IPS DF 4.7 (cell line): Measurements from ENCODE around the gene MAPK13.

Experiments used
- DNase-seq: peaks from one replicate; pipeline ENCODE4 v3.0.0-alpha.2; 2013; ENCODE audit warnings: low spot score; ENCODE audit errors: extremely low read depth

Gene MAPK13

GRCh38 chr6:36149476-36149875, 19.2 kb downstream of the MAPK13 start:
- no peak for DNase-seq

GRCh38 chr6:36150283-36150682, 20.0 kb downstream of the MAPK13 start:
- DNase-seq = no peak

DNA sequence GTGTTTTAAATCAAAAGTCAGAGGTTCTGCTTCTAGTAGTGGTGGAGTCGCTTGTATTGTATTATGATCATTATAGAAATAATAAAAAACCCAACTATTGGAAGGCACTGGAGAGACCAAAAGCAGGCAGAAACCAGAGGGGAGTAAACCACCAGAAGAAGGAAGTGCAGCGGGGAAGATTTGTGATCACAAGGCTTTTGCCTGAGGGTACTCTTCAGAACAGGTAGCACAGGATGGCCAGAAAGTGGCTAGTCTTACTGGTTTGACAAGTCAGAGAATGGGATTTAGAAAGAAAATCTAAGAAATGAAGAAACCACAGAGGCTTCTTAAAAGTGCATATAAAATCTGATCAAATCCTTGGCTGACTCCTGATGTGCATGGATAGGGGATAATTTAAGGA, 24.0 kb downstream of the MAPK13 start:
- no peak for DNase-seq

DNA sequence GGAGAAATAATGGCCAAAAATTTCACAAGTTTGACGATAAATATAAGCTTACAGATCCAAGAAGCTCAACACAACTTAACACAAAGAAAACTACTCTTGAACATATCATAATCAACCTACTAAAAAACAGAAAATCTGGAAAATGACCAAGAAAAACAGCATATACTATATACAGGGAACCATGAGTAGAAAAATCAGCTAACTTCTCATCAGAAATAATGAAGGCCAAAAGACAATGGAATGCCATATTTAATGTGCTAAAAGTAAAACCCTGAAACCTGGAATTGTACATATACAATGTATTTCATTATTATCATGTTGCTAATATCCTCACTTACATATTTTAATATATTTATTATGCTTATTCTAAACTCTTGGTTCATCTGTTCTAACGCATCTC, 25.3 kb downstream of the MAPK13 start:
- DNase-seq = no peak

GRCh38 chr6:36160147-36160760, 29.9 kb downstream of the MAPK13 start:
- no peak for DNase-seq

DNA sequence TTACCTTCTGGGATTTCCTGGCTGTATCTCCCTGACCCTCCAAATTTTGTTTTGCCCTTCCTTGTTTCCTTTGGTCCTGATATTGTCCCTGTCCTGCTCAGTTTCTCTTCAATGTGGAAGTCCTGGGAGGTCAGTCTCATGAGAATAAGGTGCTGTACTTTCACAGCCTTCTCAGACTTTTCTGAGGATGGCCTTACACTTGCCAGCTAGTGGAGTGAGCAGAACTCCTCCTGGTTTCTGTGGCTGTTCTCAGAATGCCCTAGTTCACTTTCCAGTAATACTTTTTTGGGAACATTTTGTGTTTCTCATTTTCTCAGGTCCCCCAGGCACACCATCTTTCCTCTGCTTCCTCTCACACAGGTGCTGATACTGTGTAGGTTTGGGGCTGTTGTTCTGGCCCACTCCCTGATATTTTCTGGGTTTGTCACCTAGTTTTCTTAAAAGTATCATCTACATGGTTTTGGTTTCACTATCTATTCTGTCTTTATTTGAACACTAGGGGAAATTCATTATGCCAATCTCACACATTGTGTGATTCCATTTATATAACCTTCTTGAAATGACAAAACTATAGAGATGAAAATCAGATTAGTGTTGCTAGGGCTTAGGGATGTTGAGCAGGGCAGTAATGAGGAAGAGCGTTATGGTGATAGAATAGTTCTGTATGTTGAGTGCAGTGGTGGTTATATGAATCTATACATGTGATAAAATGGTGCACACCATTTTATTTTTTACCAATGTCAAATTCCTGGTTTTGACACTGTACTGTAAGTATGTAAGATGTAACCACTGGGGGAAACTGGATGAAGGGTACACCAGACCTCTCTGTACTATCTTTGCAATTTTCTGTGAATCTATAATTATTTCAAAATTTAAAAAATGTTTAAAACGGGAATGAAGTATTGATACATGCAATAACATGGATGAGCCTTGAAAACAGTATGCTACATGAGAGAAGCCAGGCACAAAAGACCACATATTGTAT, 39.0 kb downstream of the MAPK13 start:
- no peak for DNase-seq

DNA sequence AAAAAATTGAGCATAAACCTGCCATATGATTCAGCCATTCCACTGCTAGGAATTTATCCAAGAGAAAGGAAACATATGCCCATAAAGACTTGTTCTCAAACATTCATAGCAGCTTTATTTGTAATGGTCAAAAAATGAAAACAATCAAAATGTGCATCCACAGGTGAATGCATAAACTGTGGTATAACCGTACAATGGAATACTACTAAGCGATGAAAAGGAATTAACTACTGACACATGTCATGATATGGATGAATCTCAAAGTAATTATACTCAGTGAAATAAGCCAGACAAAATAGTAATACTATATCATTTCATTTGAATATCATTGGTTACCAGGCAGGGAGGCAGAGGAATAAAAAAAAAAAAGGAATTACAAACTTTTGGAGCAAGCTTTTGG, 40.4 kb downstream of the MAPK13 start:
- DNase-seq = no peak

DNA sequence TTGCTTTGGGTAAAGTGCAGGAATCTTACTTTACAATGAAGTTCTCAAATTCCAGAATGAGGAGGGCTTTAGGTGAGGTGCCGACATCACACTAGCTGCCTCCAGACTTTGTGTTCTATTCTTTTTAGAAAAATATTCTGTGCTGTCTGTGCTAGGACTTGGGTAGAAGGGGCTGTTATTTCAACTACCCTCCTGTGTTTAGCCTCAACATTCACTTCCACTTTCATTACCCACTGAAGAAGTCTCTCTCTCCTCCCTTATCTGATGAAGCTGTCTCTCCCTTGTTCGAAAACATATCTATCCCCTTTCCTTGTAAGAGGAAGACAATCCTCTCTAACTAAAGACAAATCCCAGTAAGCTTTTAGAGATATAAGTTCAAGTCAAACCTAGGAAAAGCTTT, 41.3 kb downstream of the MAPK13 start:
- DNase-seq = no peak

GRCh38 chr6:36177166-36177565, 46.9 kb downstream of the MAPK13 start:
- DNase-seq = no peak

DNA sequence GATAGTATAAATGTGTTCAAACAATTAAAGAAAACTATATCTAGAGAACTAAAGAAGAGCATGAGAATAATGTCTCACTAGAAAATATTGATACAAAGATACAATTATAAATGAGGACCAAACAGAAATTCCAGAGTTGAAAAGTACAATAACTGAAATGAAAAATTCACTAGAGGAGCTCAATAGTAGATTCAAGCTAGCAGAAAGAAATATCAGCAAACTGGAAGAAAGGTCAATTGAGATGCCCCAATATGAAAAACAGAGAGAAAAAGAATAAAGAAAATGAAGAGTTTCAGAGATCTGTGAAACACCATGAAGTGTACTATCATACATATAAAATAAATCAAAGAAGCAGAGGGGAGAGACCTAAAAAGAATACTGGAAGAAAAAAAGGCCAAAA, 48.2 kb downstream of the MAPK13 start:
- no peak for DNase-seq

- no peak for DNase-seq
Observed at GRCh38 chr6:36180126-36180525, 49.8 kb downstream of the MAPK13 start.

DNA sequence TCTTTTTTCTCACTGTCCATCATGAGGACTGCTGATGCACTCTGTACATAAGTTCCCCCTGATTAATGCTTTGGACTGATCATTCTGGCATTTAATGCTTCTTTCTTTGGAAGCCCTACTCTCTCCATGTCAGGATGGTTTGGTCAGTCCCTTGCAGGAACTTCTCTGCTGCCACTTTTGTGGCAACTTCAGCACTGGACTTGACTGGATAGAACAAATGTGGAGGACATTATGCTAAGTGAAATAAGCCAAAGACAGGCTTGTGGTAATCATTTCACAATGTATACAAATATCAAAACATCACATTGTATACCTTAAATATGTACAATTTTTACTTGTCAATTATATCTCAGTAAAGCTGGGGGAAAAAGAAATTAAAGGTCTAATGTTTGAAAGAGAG, 54.0 kb downstream of the MAPK13 start:
- no peak for DNase-seq

GRCh38 chr6:36186199-36186598, 55.9 kb downstream of the MAPK13 start:
- DNase-seq = no peak

DNA sequence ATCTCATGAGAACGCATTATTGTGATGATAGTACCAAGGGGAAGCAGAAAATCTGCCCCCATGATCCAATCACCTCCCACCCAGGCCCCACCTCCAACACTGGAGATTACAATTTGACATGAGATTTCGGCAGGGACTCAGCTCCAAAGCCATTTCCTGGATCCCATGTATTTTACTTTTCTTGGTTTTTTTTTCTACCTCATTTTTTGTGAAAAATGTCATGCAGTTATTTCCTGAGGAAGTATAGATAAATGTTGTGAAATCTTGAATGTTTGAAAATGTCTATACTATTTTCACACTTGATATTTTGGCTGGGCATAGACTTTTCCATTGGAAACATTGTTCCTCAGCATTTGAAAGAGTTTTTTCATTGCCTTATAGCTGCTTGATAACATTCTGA, 57.1 kb downstream of the MAPK13 start:
- DNase-seq = no peak
